ENCODE measurements around the gene FTCD. TPM values are rescaled to one million over a fixed set of nuclear protein-coding genes. Genes with fewer than 3 reads are reported as not detected.

The FTCD gene
- total and polyA plus RNA-seq, 10 donors, result 0.35 to 2.8 (median 0.81) TPM; not detected in 5

DNA sequence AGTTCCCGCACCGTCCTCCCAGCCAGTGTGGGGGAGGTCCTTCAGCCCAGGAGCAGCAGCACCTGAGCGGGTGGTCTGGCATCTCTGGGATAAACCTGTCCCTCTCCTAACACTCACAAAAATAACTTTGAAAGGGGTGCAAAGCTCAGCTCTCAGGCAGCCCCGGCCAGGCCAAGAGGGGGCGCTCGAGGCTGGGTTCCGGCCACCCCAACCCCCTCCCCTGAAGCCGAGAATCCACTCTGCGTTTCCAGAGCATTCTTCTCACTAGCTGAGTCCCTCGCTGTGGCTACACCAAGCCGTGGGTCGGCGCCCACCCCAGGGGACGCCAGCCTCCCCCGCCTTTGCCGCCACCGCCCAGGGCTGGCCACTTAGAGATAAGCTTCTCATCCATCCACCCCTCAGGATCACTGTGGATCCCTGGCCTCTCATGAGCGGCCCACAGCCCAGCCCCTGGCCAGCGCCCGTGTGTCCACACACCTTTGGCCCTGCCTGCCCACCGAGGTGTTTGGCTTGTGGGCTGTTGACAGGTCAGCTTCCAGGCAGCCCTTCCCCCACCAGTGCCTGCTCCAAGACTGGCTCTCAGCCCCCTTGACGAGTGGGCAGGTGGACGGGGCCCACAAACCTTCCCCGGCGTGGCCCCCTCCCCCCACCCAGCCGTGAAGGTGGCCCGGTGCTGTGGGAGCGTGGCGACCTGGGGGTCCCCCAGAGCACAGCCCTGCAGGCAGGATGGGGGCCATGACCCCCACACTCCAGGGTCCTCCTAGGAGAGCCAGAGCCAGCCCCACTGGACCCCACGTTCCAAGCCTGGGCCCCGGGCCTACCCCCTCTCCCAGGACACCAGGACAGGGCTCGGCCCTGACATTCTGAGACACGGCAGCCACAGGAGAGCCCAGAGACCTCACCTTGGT, 1.9 kb downstream of the FTCD start:
- intact Hi-C loops (cut with DNase I; ENCODE audit: low total_unique reads), result no loop called here
- Histone ChIP-seq H3K4me3 (peak overlapping the region in 1 of 8 donors; percentile 24), H3K36me3 (no peaks in the 10 kb centered on the region), H3K4me1 (peaks cover 0 to 12% (median 6%) of the 10 kb centered on the region in 6 donors), H3K9me3 (no peaks in the 10 kb centered on the region), H3K27ac (no peak overlapping the region), H3K27me3 (replicated peaks in 1 of 7) (peaks cover 0 to 21% (median 0%) of the 10 kb centered on the region in 7 donors)
- WGBS, 5 donors, result 38 to 46% (median 41%) methylated on average over 22 to 33 of the region's 33 CpGs
- DNase-seq, result peak; percentile 75
- TF ChIP-seq POLR2A (IDR thresholded peaks at IDR 0.05) (no peak), POLR2AphosphoS5 (IDR thresholded peaks at IDR 0.05) (peak in 1 of 3 donors; percentile 11)
- TF ChIP-seq, protein P1, sequence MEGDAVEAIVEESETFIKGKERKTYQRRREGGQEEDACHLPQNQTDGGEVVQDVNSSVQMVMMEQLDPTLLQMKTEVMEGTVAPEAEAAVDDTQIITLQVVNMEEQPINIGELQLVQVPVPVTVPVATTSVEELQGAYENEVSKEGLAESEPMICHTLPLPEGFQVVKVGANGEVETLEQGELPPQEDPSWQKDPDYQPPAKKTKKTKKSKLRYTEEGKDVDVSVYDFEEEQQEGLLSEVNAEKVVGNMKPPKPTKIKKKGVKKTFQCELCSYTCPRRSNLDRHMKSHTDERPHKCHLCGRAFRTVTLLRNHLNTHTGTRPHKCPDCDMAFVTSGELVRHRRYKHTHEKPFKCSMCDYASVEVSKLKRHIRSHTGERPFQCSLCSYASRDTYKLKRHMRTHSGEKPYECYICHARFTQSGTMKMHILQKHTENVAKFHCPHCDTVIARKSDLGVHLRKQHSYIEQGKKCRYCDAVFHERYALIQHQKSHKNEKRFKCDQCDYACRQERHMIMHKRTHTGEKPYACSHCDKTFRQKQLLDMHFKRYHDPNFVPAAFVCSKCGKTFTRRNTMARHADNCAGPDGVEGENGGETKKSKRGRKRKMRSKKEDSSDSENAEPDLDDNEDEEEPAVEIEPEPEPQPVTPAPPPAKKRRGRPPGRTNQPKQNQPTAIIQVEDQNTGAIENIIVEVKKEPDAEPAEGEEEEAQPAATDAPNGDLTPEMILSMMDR (IDR thresholded peaks at IDR 0.05 in 8 of 11, conservative IDR thresholded peaks at IDR 0.05 in 3 of 11), result peak in 8 of 11 experiments; percentile 33 to 69 (median 56)

GRCh38 chr21:46152927-46153246, 2.5 kb downstream of the FTCD start:
- H3K4me3 ChIP-seq, result peak overlapping the region in 1 of 8 donors; percentile 24
- TF ChIP-seq, protein P1 (IDR thresholded peaks at IDR 0.05 in 8 of 11, conservative IDR thresholded peaks at IDR 0.05 in 3 of 11), result no peak
- TF ChIP-seq POLR2A (IDR thresholded peaks at IDR 0.05), result no peak
- TF ChIP-seq POLR2AphosphoS5 (IDR thresholded peaks at IDR 0.05), result no peak
- DNase-seq, result peak; percentile 62
- no peaks in the 10 kb centered on the region for H3K36me3 ChIP-seq
- H3K27me3 ChIP-seq (replicated peaks in 1 of 7), result peaks cover 0 to 21% (median 0%) of the 10 kb centered on the region in 7 donors
- peaks cover 0 to 12% (median 6%) of the 10 kb centered on the region in 6 donors for H3K4me1 ChIP-seq
- WGBS, 5 donors, result 33 to 55% (median 50%) methylated on average over 9 to 18 of the region's 18 CpGs
- intact Hi-C loops (cut with DNase I; ENCODE audit: low total_unique reads), result no loop called here
- no peak overlapping the region for H3K27ac ChIP-seq
- H3K9me3 ChIP-seq, result no peaks in the 10 kb centered on the region

GRCh38 chr21:46151989-46152926, 3.1 kb downstream of the FTCD start:
- Histone ChIP-seq H3K4me3 (no peak overlapping the region), H3K27ac (no peak overlapping the region), H3K9me3 (no peaks in the 10 kb centered on the region), H3K36me3 (no peaks in the 10 kb centered on the region), H3K27me3 (replicated peaks in 1 of 7) (peaks cover 0 to 21% (median 0%) of the 10 kb centered on the region in 7 donors), H3K4me1 (peaks cover 0 to 12% (median 6%) of the 10 kb centered on the region in 6 donors)
- intact Hi-C loops (cut with DNase I; ENCODE audit: low total_unique reads), result no loop called here
- DNase-seq, result peak; percentile 54
- WGBS, 5 donors, result 90 to 95% (median 93%) methylated on average over 37 to 45 of the region's 45 CpGs
- TF ChIP-seq POLR2AphosphoS5 (IDR thresholded peaks at IDR 0.05), result no peak
- no peak for TF ChIP-seq POLR2A (IDR thresholded peaks at IDR 0.05)

GRCh38 chr21:46151261-46151988, 4.0 kb downstream of the FTCD start:
- WGBS, 5 donors, result 86 to 93% (median 88%) methylated on average over 30 to 47 of the region's 47 CpGs
- TF ChIP-seq, protein P1 (IDR thresholded peaks at IDR 0.05 in 8 of 11, conservative IDR thresholded peaks at IDR 0.05 in 3 of 11), result no peak
- TF ChIP-seq POLR2A (IDR thresholded peaks at IDR 0.05), result no peak
- no peak for TF ChIP-seq POLR2AphosphoS5 (IDR thresholded peaks at IDR 0.05)

More at GRCh38 chr21:46151261-46151988, 4.0 kb downstream of the FTCD start:
- Histone ChIP-seq H3K27ac (no peak overlapping the region), H3K4me3 (no peak overlapping the region), H3K9me3 (no peaks in the 10 kb centered on the region), H3K36me3 (no peaks in the 10 kb centered on the region), H3K27me3 (replicated peaks in 1 of 7) (peaks cover 0 to 21% (median 0%) of the 10 kb centered on the region in 7 donors), H3K4me1 (peaks cover 0 to 12% (median 6%) of the 10 kb centered on the region in 6 donors)
- intact Hi-C loops (cut with DNase I; ENCODE audit: low total_unique reads), result no loop called here
- peak; percentile 74 for DNase-seq
